K562 (cell line): Measurements from ENCODE around the gene SOX12. TPM values are rescaled to one million over a fixed set of nuclear protein-coding genes. Genes with fewer than 3 reads are reported as not detected.

ENCODE experiments used
- BHLHE40 ChIP-seq: IDR thresholded peaks from 2 replicates; pipeline ENCODE4 v1.6.1; 2011; ENCODE audit warnings: low read length, improper control_type of control experiment
- CBFA2T3 ChIP-seq: fragments of 450-650 bp; IDR thresholded peaks from 2 replicates; pipeline ENCODE4 v1.6.1; 2017
- E2F3 ChIP-seq: fragments of 250-450 bp; sonication (Bioruptor Pico); IDR thresholded peaks from 2 replicates; pipeline ENCODE4 v1.4.0; 2020; ENCODE audit warnings: mild to moderate bottlenecking
- EGR1 ChIP-seq: fragments of 450-650 bp; conservative IDR thresholded peaks from 2 replicates; pipeline ENCODE4 v1.6.1; 2017; ENCODE audit warnings: mild to moderate bottlenecking
- EHMT2 ChIP-seq: fragments of 450-650 bp; IDR thresholded peaks from 2 replicates; pipeline ENCODE4 v1.6.1; 2018; ENCODE audit warnings: antibody characterized with exemption
- ELK3 ChIP-seq: fragments of 450-650 bp; formaldehyde crosslinking; IDR thresholded peaks from 2 replicates; pipeline ENCODE4 v1.4.0; 2020; ENCODE audit warnings: mild to moderate bottlenecking
- MBD2 ChIP-seq: sonication (generic); IDR thresholded peaks from 2 replicates; pipeline ENCODE4 v1.6.1; 2016; ENCODE audit warnings: low read depth, borderline replicate concordance
- MCM2 ChIP-seq: fragments of 450-650 bp; IDR thresholded peaks from 2 replicates; pipeline ENCODE4 v1.6.1; 2017; ENCODE audit warnings: low read depth, mild to moderate bottlenecking
- MECOM ChIP-seq: fragments of 250-450 bp; sonication (Bioruptor Pico); IDR thresholded peaks from 2 replicates; pipeline ENCODE4 v1.8.0; 2022; ENCODE audit warnings: inconsistent platforms
- MIER1 ChIP-seq: fragments of 450-650 bp; IDR thresholded peaks from 2 replicates; pipeline ENCODE4 v1.6.1; 2016; ENCODE audit warnings: antibody characterized with exemption, mild to moderate bottlenecking, low read depth
- RCOR1 ChIP-seq, 2 experiments: IDR thresholded peaks; 2 replicates each; pipeline ENCODE4 v1.6.1; 2012; ENCODE audit warnings: low read depth in 2 of 2, low read length in 2 of 2, borderline replicate concordance in 1 of 2, improper control_type of control experiment in 1 of 2
- SFPQ ChIP-seq: fragments of 200-400 bp; formaldehyde crosslinking; IDR thresholded peaks from 2 replicates; pipeline ENCODE4 v1.6.1; 2017; ENCODE audit warnings: mild to moderate bottlenecking, low read depth, low read length, moderate library complexity
- SMAD2 ChIP-seq: fragments of 150-350 bp; IDR thresholded peaks from 2 replicates; pipeline ENCODE4 v1.6.1; 2014; ENCODE audit warnings: low read depth, mild to moderate bottlenecking, low read length
- SPI1 ChIP-seq: IDR thresholded peaks from 2 replicates; pipeline ENCODE4 v1.6.1; 2011; ENCODE audit warnings: low read depth, low read length, control low read depth, borderline replicate concordance
- STAT5B ChIP-seq: fragments of 250-450 bp; sonication (Bioruptor Pico); IDR thresholded peaks from 2 replicates; pipeline ENCODE4 v1.8.0; 2021; ENCODE audit warnings: mild to moderate bottlenecking, inconsistent platforms
- ZNF311 ChIP-seq: fragments of 250-450 bp; sonication (Bioruptor Pico); IDR thresholded peaks from 2 replicates; pipeline ENCODE4 v1.4.0; 2020; ENCODE audit warnings: mild to moderate bottlenecking, moderate library complexity
- ZNF408 ChIP-seq: fragments of 250-450 bp; sonication (Bioruptor Pico); IDR thresholded peaks from 2 replicates; pipeline ENCODE4 v1.4.0; 2020; ENCODE audit warnings: low read depth, mild to moderate bottlenecking, moderate library complexity
- ZNF609 ChIP-seq: sonication (generic); formaldehyde crosslinking; IDR thresholded peaks from 2 replicates; pipeline ENCODE4 v1.8.1; 2023; ENCODE audit warnings: missing genetic modification reagents, mild to moderate bottlenecking, borderline replicate concordance
- ZNF668 ChIP-seq: fragments of 250-450 bp; sonication (Bioruptor Pico); IDR thresholded peaks from 2 replicates; pipeline ENCODE4 v1.8.0; 2022; ENCODE audit warnings: mild to moderate bottlenecking, inconsistent platforms
- polyA plus RNA-seq, 8 experiments: library from polyadenylated mRNA; depleted of rRNA in 4 of 8; stranded (reverse) in 5 of 8; unstranded in 3 of 8; fragments of >200 nt; fragmentation: Nextera tagmentation in 2 of 8; fragmentation: Illumina TruSeq in 1 of 8; extraction: Ambion mirVana in 2 of 8; extraction: Trizol in 1 of 8; gene quantifications; 2 replicates each; pipeline versions ENCODE4 v1.2.1 to v1.2.3, GENCODE V29; 2011 to 2014; ENCODE audit warnings: inconsistent platforms in 1 of 8, missing spikeins in 1 of 8
- total RNA-seq, 7 experiments: library from RNA; depleted of rRNA in 6 of 7; stranded (reverse); fragments of >200 nt in 6 of 7; fragmentation: Illumina TruSeq in 2 of 7; extraction: Trizol in 2 of 7; gene quantifications; 2 replicates each; pipeline versions ENCODE4 v1.2.1 to v1.2.3, GENCODE V29; 2011 to 2021; ENCODE audit warnings: low replicate concordance in 1 of 7
- TF ChIP-seq, protein P1 (sequence below): sonication (generic); formaldehyde crosslinking; IDR thresholded peaks from 2 replicates; pipeline ENCODE4 v1.8.0; 2022; ENCODE audit warnings: mild to moderate bottlenecking, missing genetic modification reagents

The SOX12 gene
- total and polyA plus RNA-seq, 9 of the 15 experiments (the other 6 are each of a cell fraction or from before 2014, with no cell fraction given) = 0.42 to 26.3 (median 2.6) TPM

DNA sequence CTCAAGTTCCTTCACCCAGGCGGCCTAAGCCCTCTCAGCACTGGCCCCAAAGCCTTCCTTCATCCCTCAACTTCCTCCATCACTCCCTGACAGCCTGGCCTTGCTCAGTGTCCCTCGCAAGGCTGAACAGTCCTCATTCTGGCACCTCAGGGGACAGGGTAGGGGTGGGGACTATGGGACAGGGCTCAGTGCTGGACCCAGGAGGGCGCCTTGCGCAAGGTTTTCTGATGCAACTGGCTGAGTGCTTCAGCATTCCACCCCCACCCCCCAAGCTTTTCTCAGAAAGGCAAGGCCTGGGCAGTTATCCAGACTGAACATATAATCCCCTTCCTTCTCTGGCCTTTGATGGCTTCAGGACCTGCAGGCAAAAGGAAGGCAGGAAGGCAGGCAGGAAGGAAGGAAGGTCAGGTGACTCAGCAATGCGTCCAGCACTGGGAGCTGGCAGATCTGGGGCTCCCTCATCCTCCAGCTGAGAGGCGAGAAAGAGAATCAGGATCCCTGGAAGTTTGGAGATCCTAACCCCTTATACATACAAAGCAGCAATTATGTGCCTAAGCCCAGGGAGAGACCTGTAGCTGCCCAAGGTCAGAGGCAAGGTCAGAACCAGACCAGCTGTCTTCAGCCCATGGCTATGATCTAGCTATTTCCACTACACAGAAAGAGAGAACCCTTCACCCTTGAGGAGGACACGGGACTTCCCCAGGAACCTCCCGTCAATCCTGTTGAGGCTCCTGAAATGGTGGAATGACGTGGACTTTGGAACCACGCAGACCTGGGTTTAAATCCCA lies 46.6 kb downstream of the SOX12 start (continued):
- TF ChIP-seq SFPQ (no peak), MCM2 (no peak), MBD2 (peak; percentile 72; the same call in 1 of the 2 replicates), EHMT2 (peak; percentile 48; the same call in 1 of the 2 replicates), EGR1 (0 out of 2 replicates have a peak, but pooled peaks have one; percentile 38), MECOM (CRISPR knock-in tag) (no peak), ZNF311 (CRISPR knock-in tag) (no peak; the same call in 1 of the 2 replicates), E2F3 (no peak), RCOR1 (IDR thresholded peaks at IDR 0.05; ENCODE audit: borderline replicate concordance in 1 of 2, low read depth in 2 of 2, low read length in 2 of 2) (peak; percentile 61 to 84; a peak in 3 of 4 replicates), MIER1 (no peak), BHLHE40 (peak; percentile 75; the same call in 1 of the 2 replicates), SMAD2 (no peak), ZNF408 (CRISPR knock-in tag) (no peak), STAT5B (CRISPR knock-in tag) (no peak), SPI1 (peak; percentile 32; the same call in 1 of the 2 replicates), ELK3 (CRISPR knock-in tag) (0 out of 2 replicates have a peak, but pooled peaks have one; percentile 14), ZNF668 (no peak), ZNF609 (CRISPR knock-in tag) (no peak), CBFA2T3 (peak; percentile 80)
- TF ChIP-seq, protein P1, sequence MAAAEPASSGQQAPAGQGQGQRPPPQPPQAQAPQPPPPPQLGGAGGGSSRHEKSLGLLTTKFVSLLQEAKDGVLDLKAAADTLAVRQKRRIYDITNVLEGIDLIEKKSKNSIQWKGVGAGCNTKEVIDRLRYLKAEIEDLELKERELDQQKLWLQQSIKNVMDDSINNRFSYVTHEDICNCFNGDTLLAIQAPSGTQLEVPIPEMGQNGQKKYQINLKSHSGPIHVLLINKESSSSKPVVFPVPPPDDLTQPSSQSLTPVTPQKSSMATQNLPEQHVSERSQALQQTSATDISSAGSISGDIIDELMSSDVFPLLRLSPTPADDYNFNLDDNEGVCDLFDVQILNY (CRISPR knock-in tag) = no peak
